CD4-positive, alpha-beta memory T cell (primary cell): ENCODE measurements around the gene AHDC1. TPM values are rescaled to one million over a fixed set of nuclear protein-coding genes. Genes with fewer than 3 reads are reported as not detected.
A peak's percentile ranks its signal among the peaks of the same experiment; 100 is the strongest.

Source experiments
- CTCF ChIA-PET: fragments of 350-600 bp; sonication (Branson Sonifier 250); formaldehyde crosslinking; loops from one replicate; lab custom pipeline; 2021; ENCODE audit warnings: inconsistent platforms; ENCODE audit not compliant: partially characterized antibody; lab: Charles Lee
- POLR2A ChIA-PET: fragments of 350-600 bp; sonication (Branson Sonifier 250); formaldehyde crosslinking; loops from one replicate; lab custom pipeline; 2021; ENCODE audit not compliant: partially characterized antibody; lab: Charles Lee
- DNase-seq, 5 donors: peaks; one replicate each; pipeline versions ENCODE4 v3.0.0 to v3.0.0-alpha.2; 2020 to 2022; ENCODE audit warnings: mixed read lengths in 1 of 5
- H3K27ac ChIP-seq: one replicate; pipeline ENCODE4 v1.7.0; 2013; ENCODE audit warnings: low read depth, low read length
- H3K27me3 ChIP-seq: 2 replicates; pipeline ENCODE4 v1.7.0; 2013; ENCODE audit warnings: mild to moderate bottlenecking, low read length, moderate library complexity; ENCODE audit not compliant: insufficient read depth
- H3K36me3 ChIP-seq: 2 replicates; pipeline ENCODE4 v1.7.0; 2013; ENCODE audit warnings: mild to moderate bottlenecking, low read length, moderate library complexity; ENCODE audit not compliant: insufficient read depth
- H3K4me1 ChIP-seq: 2 replicates; pipeline ENCODE4 v1.7.0; 2013; ENCODE audit warnings: mild to moderate bottlenecking, low read length, moderate library complexity; ENCODE audit not compliant: insufficient read depth
- H3K4me3 ChIP-seq, 2 donors: one replicate each; pipeline ENCODE4 v1.7.0; 2013; ENCODE audit warnings: low read length in 2 of 2, mild to moderate bottlenecking in 1 of 2
- H3K9me3 ChIP-seq, 2 donors: one replicate each; pipeline ENCODE4 v1.7.0; 2013; ENCODE audit warnings: low read length in 2 of 2, control low read depth in 1 of 2; ENCODE audit not compliant: control insufficient read depth in 1 of 2
- H3K27ac Mint-ChIP-seq, 7 donors: one replicate each; pipeline ENCODE4 v1.8.0; 2020 to 2021; ENCODE audit warnings: mixed read lengths in 7 of 7, mild to moderate bottlenecking in 6 of 7, inconsistent platforms in 3 of 7, moderate library complexity in 3 of 7
- H3K27me3 Mint-ChIP-seq, 2 donors: one replicate each; pipeline ENCODE4 v1.8.0; 2020 to 2021; ENCODE audit warnings: mixed read lengths in 2 of 2
- H3K36me3 Mint-ChIP-seq, 2 donors: one replicate each; pipeline ENCODE4 v1.8.0; 2020 to 2021; ENCODE audit warnings: mixed read lengths in 2 of 2, inconsistent platforms in 1 of 2, mild to moderate bottlenecking in 1 of 2
- H3K4me1 Mint-ChIP-seq, 4 donors: one replicate each; pipeline ENCODE4 v1.8.0; 2020 to 2021; ENCODE audit warnings: mixed read lengths in 4 of 4, mild to moderate bottlenecking in 1 of 4
- H3K4me3 Mint-ChIP-seq, 8 donors: one replicate each; pipeline ENCODE4 v1.8.0; 2020 to 2021; ENCODE audit warnings: mixed read lengths in 8 of 8, mild to moderate bottlenecking in 7 of 8, moderate library complexity in 6 of 8, inconsistent platforms in 3 of 8
- H3K9me3 Mint-ChIP-seq, 8 donors: one replicate each; pipeline ENCODE4 v1.8.0; 2020 to 2021; ENCODE audit warnings: mixed read lengths in 8 of 8, mild to moderate bottlenecking in 5 of 8, inconsistent platforms in 3 of 8, moderate library complexity in 1 of 8
- intact Hi-C: fragments of 100-400 bp; cut with micrococcal nuclease; formaldehyde crosslinking; loops from one replicate; pipeline ENCODE4 v1.15.1; 2023
- polyA plus RNA-seq, 2 donors: library from polyadenylated mRNA; unstranded; fragments of 300-500 nt; fragmentation: Illumina TruSeq; gene quantifications; one replicate each; pipeline ENCODE4 v1.2.3, GENCODE V29; 2021
- total RNA-seq, 2 experiments: library from RNA; stranded (reverse); gene quantifications; one replicate each; pipeline ENCODE4 v1.2.3, GENCODE V29; 2021

The AHDC1 gene
- total and polyA plus RNA-seq, 4 experiments from 2014 or later: 0.02 to 19.2 (median 10.0) TPM

DNA sequence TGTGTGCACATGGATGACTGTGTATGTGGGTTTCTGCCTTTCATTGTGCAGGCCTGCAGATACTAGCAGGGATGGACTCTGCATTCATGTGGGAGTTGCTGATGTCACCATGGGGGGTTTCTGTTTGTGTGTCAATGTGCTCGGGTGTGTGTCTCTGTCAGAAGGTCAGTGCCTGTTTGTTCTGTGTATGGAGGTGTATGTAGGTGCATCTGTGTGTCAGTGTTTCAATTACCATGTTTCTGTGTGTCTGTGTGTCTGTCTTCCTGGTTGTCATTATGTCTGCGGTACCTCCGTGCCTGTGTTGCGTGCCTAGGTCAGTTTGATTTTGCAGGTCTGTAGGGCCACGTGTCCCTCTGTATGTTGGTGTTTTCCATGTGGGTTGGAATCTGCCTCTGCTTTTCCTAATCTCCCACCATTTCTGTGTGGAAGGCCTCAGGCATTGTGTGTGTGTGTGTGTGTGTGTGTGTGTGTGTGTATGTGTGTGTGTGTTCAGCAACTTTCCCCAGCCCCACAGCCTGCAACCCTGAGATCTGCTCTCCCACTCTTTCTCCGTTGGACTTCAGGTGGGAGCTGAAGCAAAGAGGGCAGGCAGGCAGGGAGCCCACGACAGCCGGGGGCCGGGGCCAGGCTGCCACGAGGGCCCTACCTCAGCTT lies 77.2 kb downstream of the AHDC1 start:
- H3K4me1 ChIP-seq: peaks cover 70% of the 10 kb centered on the region
- CTCF ChIA-PET: interaction anchor here (0.8 to 5.9 kb wide), 8 partner anchors 11 to 145 kb away, joined by 3 to 36 read pairs (median 4); partner anchors contain the start of gene IFI6
- no peaks in the 10 kb centered on the region for H3K36me3 ChIP-seq
- Mint-ChIP-seq H3K4me1 (peaks cover 47 to 68% (median 58%) of the 10 kb centered on the region in 4 donors), H3K9me3 (no peaks in the 10 kb centered on the region), H3K27me3 (no peaks in the 10 kb centered on the region), H3K36me3 (peaks cover 0 to 4% of the 10 kb centered on the region in 2 donors), H3K27ac (peak overlapping the region; percentile 84 to 96 (median 93)), H3K4me3 (peak overlapping the region; percentile 36 to 92 (median 77))
- peak overlapping the region; percentile 8 to 34 for H3K4me3 ChIP-seq
- intact Hi-C loops: loop anchor here (5.0 kb wide), 1 partner anchor 41 kb away; no protein-coding TSS in a partner anchor
- peak overlapping the region; percentile 62 for H3K27ac ChIP-seq
- no peak for DNase-seq
- H3K9me3 ChIP-seq: no peaks in the 10 kb centered on the region
- no peaks in the 10 kb centered on the region for H3K27me3 ChIP-seq
- POLR2A ChIA-PET: interaction anchor here (0.8 to 6.4 kb wide), 12 partner anchors 11 to 199 kb away, joined by 3 to 81 read pairs (median 4); partner anchors contain the start of genes AHDC1, FAM76A and WASF2

GRCh38 chr1:27525296-27526272 lies 78.4 kb downstream of the AHDC1 start:
- Histone ChIP-seq H3K27ac (peak overlapping the region; percentile 62), H3K4me3 (peak overlapping the region; percentile 22 to 50), H3K27me3 (no peaks in the 10 kb centered on the region), H3K4me1 (peaks cover 81% of the 10 kb centered on the region), H3K9me3 (no peaks in the 10 kb centered on the region), H3K36me3 (no peaks in the 10 kb centered on the region)
- H3K36me3 Mint-ChIP-seq: peaks cover 0 to 4% of the 10 kb centered on the region in 2 donors
- peaks cover 53 to 78% (median 66%) of the 10 kb centered on the region in 4 donors for H3K4me1 Mint-ChIP-seq
- ChIA-PET CTCF (interaction anchor here (0.8 to 5.9 kb wide), 13 partner anchors 10 to 228 kb away, joined by 3 to 42 read pairs (median 4); partner anchors contain the start of genes AHDC1 and IFI6), POLR2A (interaction anchor here (0.8 to 6.4 kb wide), 8 partner anchors 9 to 247 kb away, joined by 3 to 81 read pairs (median 6); partner anchors contain the start of genes AHDC1, FAM76A, STX12 and WASF2)
- H3K27me3 Mint-ChIP-seq: no peaks in the 10 kb centered on the region
- intact Hi-C loops: loop anchor here (5.0 kb wide), 1 partner anchor 42 kb away; no protein-coding TSS in a partner anchor
- H3K27ac Mint-ChIP-seq: peak overlapping the region; percentile 77 to 96 (median 93)
- DNase-seq: peak; percentile 28 to 54 (median 43)
- peak overlapping the region; percentile 36 to 92 (median 77) for H3K4me3 Mint-ChIP-seq
- H3K9me3 Mint-ChIP-seq: no peaks in the 10 kb centered on the region

DNA sequence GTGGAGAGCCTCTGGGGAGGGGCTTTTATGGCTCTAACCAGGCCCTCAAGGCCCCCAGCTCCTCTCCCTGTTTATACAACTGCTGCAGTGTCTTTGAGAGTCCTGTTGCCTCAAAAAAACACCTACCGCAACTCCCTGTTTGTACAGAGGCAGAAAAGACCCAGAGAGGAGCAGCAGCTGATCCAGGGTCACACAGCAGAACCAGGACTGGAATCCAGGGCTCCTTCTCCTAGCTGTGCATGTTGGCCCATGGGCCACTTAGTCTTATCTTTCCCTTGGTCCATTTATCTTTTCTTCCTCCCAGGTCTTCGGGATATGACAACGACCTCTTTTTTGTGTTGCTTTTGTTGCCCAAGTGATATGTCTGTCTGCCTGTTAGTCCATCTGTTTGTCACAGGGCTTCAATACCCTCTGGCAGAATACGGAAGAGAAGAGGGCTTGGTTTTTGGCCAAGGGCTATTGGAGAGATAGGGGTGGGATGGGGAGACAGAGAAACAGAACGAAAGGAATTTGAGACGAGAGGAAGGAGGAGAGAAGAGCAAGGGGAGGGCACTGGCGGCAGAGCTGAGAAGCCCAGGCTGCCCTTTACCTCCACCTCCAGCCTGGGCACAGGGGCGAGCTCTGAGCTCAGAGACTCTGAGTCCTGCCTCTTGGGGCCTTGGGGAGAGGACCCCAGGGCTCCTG lies 80.5 kb downstream of the AHDC1 start:
- no peak for DNase-seq
- peak overlapping the region; percentile 62 for H3K27ac ChIP-seq
- peaks cover 80% of the 10 kb centered on the region for H3K4me1 ChIP-seq
- ChIA-PET CTCF (interaction anchor here (0.6 to 5.9 kb wide), 16 partner anchors 14 to 227 kb away, joined by 3 to 42 read pairs (median 4); partner anchors contain the start of gene AHDC1), POLR2A (interaction anchor here (0.8 to 6.4 kb wide), 14 partner anchors 33 to 202 kb away, joined by 3 to 81 read pairs (median 5); partner anchors contain the start of genes AHDC1, FAM76A, IFI6 and WASF2)
- Mint-ChIP-seq H3K9me3 (no peaks in the 10 kb centered on the region), H3K27me3 (no peaks in the 10 kb centered on the region), H3K36me3 (peaks cover 0 to 2% of the 10 kb centered on the region in 2 donors), H3K27ac (peak overlapping the region; percentile 90 to 97 (median 95)), H3K4me3 (peak overlapping the region; percentile 92 to 98 (median 96)), H3K4me1 (peaks cover 47 to 78% (median 63%) of the 10 kb centered on the region in 4 donors)
- H3K4me3 ChIP-seq: peak overlapping the region; percentile 61 to 75
- H3K9me3 ChIP-seq: no peaks in the 10 kb centered on the region
- intact Hi-C loops: loop anchor here (1.0 to 5.0 kb wide), 4 partner anchors 34 to 106 kb away; partner anchors contain the start of gene AHDC1
- H3K36me3 ChIP-seq: no peaks in the 10 kb centered on the region
- no peaks in the 10 kb centered on the region for H3K27me3 ChIP-seq

GRCh38 chr1:27522432-27523336 lies 81.3 kb downstream of the AHDC1 start:
- Mint-ChIP-seq H3K27me3 (no peaks in the 10 kb centered on the region), H3K4me3 (peak overlapping the region; percentile 92 to 98 (median 96)), H3K27ac (peak overlapping the region; percentile 90 to 97 (median 95)), H3K36me3 (peaks cover 0 to 2% of the 10 kb centered on the region in 2 donors), H3K9me3 (no peaks in the 10 kb centered on the region), H3K4me1 (peaks cover 45 to 75% (median 63%) of the 10 kb centered on the region in 4 donors)
- ChIA-PET CTCF (interaction anchor here (0.6 to 5.9 kb wide), 17 partner anchors 15 to 227 kb away, joined by 3 to 42 read pairs (median 4); partner anchors contain the start of gene AHDC1), POLR2A (interaction anchor here (0.6 to 6.4 kb wide), 21 partner anchors 14 to 368 kb away, joined by 3 to 81 read pairs (median 4); partner anchors contain the start of genes AHDC1, IFI6, SLC9A1 and WASF2)
- H3K9me3 ChIP-seq: no peaks in the 10 kb centered on the region
- H3K27me3 ChIP-seq: no peaks in the 10 kb centered on the region
- H3K36me3 ChIP-seq: no peaks in the 10 kb centered on the region
- H3K4me3 ChIP-seq: peak overlapping the region; percentile 61 to 75
- H3K4me1 ChIP-seq: peaks cover 73% of the 10 kb centered on the region
- DNase-seq: peak; percentile 63 to 88 (median 75)
- peak overlapping the region; percentile 62 for H3K27ac ChIP-seq
- intact Hi-C loops: loop anchor here (1.0 to 5.0 kb wide), 5 partner anchors 32 to 105 kb away; partner anchors contain the start of genes AHDC1 and WASF2

DNA sequence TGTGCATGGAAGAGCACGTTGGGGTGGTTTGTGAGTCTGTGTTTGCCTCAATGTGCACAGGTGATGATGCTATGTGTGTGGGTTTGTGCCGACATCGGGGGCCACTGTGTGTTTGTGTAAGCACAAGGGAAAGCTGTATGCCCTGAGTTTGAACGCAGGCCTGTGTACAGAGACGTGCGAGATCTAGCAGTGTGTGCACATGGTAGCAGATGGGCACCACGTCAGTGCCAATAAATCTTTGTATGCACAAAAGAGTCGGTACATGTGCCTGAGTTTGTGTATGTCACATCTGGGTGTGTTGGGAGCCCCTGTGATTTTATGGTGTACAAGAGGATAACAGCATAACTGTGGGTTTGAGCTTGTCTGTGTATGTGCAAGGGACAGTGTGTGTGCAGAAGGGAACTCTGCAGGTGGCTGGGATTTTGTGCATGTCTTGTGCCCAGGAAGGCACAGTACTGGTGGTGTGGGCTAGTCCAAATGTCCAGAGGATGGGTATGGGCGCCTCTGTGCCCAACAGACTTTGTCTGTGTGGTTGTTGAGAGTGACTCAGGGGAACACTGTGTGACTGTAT lies 82.0 kb downstream of the AHDC1 start:
- Mint-ChIP-seq H3K9me3 (no peaks in the 10 kb centered on the region), H3K27me3 (no peaks in the 10 kb centered on the region), H3K27ac (peak overlapping the region; percentile 90 to 97 (median 95)), H3K4me3 (peak overlapping the region; percentile 92 to 98 (median 96)), H3K36me3 (peaks cover 0 to 2% of the 10 kb centered on the region in 2 donors), H3K4me1 (peaks cover 45 to 73% (median 61%) of the 10 kb centered on the region in 4 donors)
- Histone ChIP-seq H3K36me3 (no peaks in the 10 kb centered on the region), H3K4me3 (peak overlapping the region; percentile 61 to 75), H3K27ac (peak overlapping the region; percentile 62), H3K4me1 (peaks cover 66% of the 10 kb centered on the region), H3K27me3 (no peaks in the 10 kb centered on the region), H3K9me3 (no peaks in the 10 kb centered on the region)
- ChIA-PET CTCF (interaction anchor here (1.1 to 4.6 kb wide), 6 partner anchors 35 to 141 kb away, joined by 4 to 42 read pairs (median 6); partner anchors contain the start of gene AHDC1), POLR2A (interaction anchor here (0.6 to 6.4 kb wide), 16 partner anchors 11 to 368 kb away, joined by 3 to 81 read pairs (median 4); partner anchors contain the start of genes AHDC1, IFI6, SLC9A1 and WASF2)
- intact Hi-C loops: loop anchor here (1.0 to 5.0 kb wide), 4 partner anchors 32 to 105 kb away; partner anchors contain the start of gene WASF2
- DNase-seq: no peak
